ENCODE data around the gene SMG6. TPM values are rescaled to one million over a fixed set of nuclear protein-coding genes. Genes with fewer than 3 reads are reported as not detected.

SMG6 gene
- total RNA-seq, 2 donors from 2014 or later: 48.3 to 51.6 TPM

- H3K27me3 Mint-ChIP-seq: no peaks in the 10 kb centered on the region
- no peaks in the 10 kb centered on the region for H3K36me3 Mint-ChIP-seq (ENCODE audit: low read depth)
- no peaks in the 10 kb centered on the region for H3K9me3 ChIP-seq (ENCODE audit: control insufficient read depth, low read length, poor library complexity, severe bottlenecking)
- H3K4me3 Mint-ChIP-seq: peak overlapping the region; percentile 73
- peak overlapping the region; percentile 49 for H3K27ac Mint-ChIP-seq
- peak; percentile 71 for ATAC-seq
- DNase-seq: peak; percentile 86 to 92 (median 91)
- peaks cover 23% of the 10 kb centered on the region for H3K4me1 Mint-ChIP-seq
Observed at GRCh38 chr17:2049333-2050299, 254.0 kb downstream of the SMG6 start.

- no peak for ATAC-seq
- no peaks in the 10 kb centered on the region for H3K9me3 ChIP-seq (ENCODE audit: control insufficient read depth, low read length, poor library complexity, severe bottlenecking)
- DNase-seq: no peak
- peaks cover 21% of the 10 kb centered on the region for H3K4me1 Mint-ChIP-seq
- H3K27ac Mint-ChIP-seq: peak overlapping the region; percentile 49
- H3K27me3 Mint-ChIP-seq: no peaks in the 10 kb centered on the region
- H3K36me3 Mint-ChIP-seq (ENCODE audit: low read depth): no peaks in the 10 kb centered on the region
- H3K4me3 Mint-ChIP-seq: peak overlapping the region; percentile 73
Observed at GRCh38 chr17:2048805-2049204, 254.8 kb downstream of the SMG6 start.

GRCh38 chr17:2047590-2047989 is 256.0 kb downstream of the SMG6 start:
- ATAC-seq (no peak), DNase-seq (no peak)
- Mint-ChIP-seq H3K27ac (no peak overlapping the region), H3K27me3 (no peaks in the 10 kb centered on the region), H3K36me3 (ENCODE audit: low read depth) (no peaks in the 10 kb centered on the region), H3K4me3 (no peak overlapping the region), H3K4me1 (peaks cover 21% of the 10 kb centered on the region)
- no peaks in the 10 kb centered on the region for H3K9me3 ChIP-seq (ENCODE audit: control insufficient read depth, low read length, poor library complexity, severe bottlenecking)

GRCh38 chr17:2044263-2044894 is 259.2 kb downstream of the SMG6 start:
- Mint-ChIP-seq H3K4me1 (peaks cover 16% of the 10 kb centered on the region), H3K4me3 (peak overlapping the region; percentile 57), H3K36me3 (ENCODE audit: low read depth) (no peaks in the 10 kb centered on the region), H3K27me3 (no peaks in the 10 kb centered on the region), H3K27ac (peak overlapping the region; percentile 70)
- no peak for ATAC-seq
- no peak for DNase-seq
- H3K9me3 ChIP-seq (ENCODE audit: control insufficient read depth, low read length, poor library complexity, severe bottlenecking): no peaks in the 10 kb centered on the region

- no peaks in the 10 kb centered on the region for H3K36me3 Mint-ChIP-seq (ENCODE audit: low read depth)
- no peaks in the 10 kb centered on the region for H3K27me3 Mint-ChIP-seq
- ATAC-seq (no peak), DNase-seq (no peak)
- H3K4me1 Mint-ChIP-seq: peaks cover 14% of the 10 kb centered on the region
- H3K4me3 Mint-ChIP-seq: no peak overlapping the region
- H3K9me3 ChIP-seq (ENCODE audit: control insufficient read depth, low read length, poor library complexity, severe bottlenecking): no peaks in the 10 kb centered on the region
- H3K27ac Mint-ChIP-seq: peak overlapping the region; percentile 95
Observed at GRCh38 chr17:2043785-2044184, 259.8 kb downstream of the SMG6 start.

- no peak for DNase-seq
- Mint-ChIP-seq H3K4me3 (peak overlapping the region; percentile 94), H3K27me3 (no peaks in the 10 kb centered on the region), H3K36me3 (ENCODE audit: low read depth) (no peaks in the 10 kb centered on the region), H3K4me1 (peaks cover 14% of the 10 kb centered on the region), H3K27ac (peak overlapping the region; percentile 95)
- no peak for ATAC-seq
- H3K9me3 ChIP-seq (ENCODE audit: control insufficient read depth, low read length, poor library complexity, severe bottlenecking): no peaks in the 10 kb centered on the region
Observed at GRCh38 chr17:2042933-2043332, 260.7 kb downstream of the SMG6 start.

GRCh38 chr17:2042390-2042847 is 261.2 kb downstream of the SMG6 start:
- H3K9me3 ChIP-seq (ENCODE audit: control insufficient read depth, low read length, poor library complexity, severe bottlenecking): no peaks in the 10 kb centered on the region
- peaks cover 14% of the 10 kb centered on the region for H3K4me1 Mint-ChIP-seq
- H3K27me3 Mint-ChIP-seq: no peaks in the 10 kb centered on the region
- DNase-seq: no peak
- ATAC-seq: no peak
- H3K36me3 Mint-ChIP-seq (ENCODE audit: low read depth): no peaks in the 10 kb centered on the region
- H3K4me3 Mint-ChIP-seq: peak overlapping the region; percentile 94
- peak overlapping the region; percentile 95 for H3K27ac Mint-ChIP-seq

- H3K27me3 Mint-ChIP-seq: no peaks in the 10 kb centered on the region
- no peaks in the 10 kb centered on the region for H3K9me3 ChIP-seq (ENCODE audit: control insufficient read depth, low read length, poor library complexity, severe bottlenecking)
- peak within 1 kb of the TSS; percentile 94 for H3K4me3 Mint-ChIP-seq
- peak within 1 kb of the TSS; percentile 95 for H3K27ac Mint-ChIP-seq
- H3K4me1 Mint-ChIP-seq: peaks cover 14% of the 10 kb centered on the region
- DNase-seq (peak; percentile 95 to 97 (median 97)), ATAC-seq (peak; percentile 92)
- H3K36me3 Mint-ChIP-seq (ENCODE audit: low read depth): peaks cover 2% of the 10 kb centered on the region
Observed at GRCh38 chr17:2041561-2042389, 261.8 kb downstream of the SMG6 start, which contains the start of gene OVCA2. TSS of gene OVCA2 (plus strand) at chr17:2042022. CDS start at chr17:2042048, 26 bp downstream.

- Mint-ChIP-seq H3K4me3 (peak overlapping the region; percentile 94), H3K27ac (peak overlapping the region; percentile 74), H3K36me3 (ENCODE audit: low read depth) (peaks cover 2% of the 10 kb centered on the region), H3K4me1 (peaks cover 14% of the 10 kb centered on the region), H3K27me3 (no peaks in the 10 kb centered on the region)
- ATAC-seq: no peak
- no peaks in the 10 kb centered on the region for H3K9me3 ChIP-seq (ENCODE audit: control insufficient read depth, low read length, poor library complexity, severe bottlenecking)
- DNase-seq: no peak
Observed at GRCh38 chr17:2040942-2041560, 262.5 kb downstream of the SMG6 start.

GRCh38 chr17:2040219-2040827 is 263.3 kb downstream of the SMG6 start:
- H3K36me3 Mint-ChIP-seq (ENCODE audit: low read depth): peaks cover 2% of the 10 kb centered on the region

GRCh38 chr17:2037155-2037554 is 266.4 kb downstream of the SMG6 start:
- Mint-ChIP-seq H3K4me3 (no peak overlapping the region), H3K27ac (no peak overlapping the region), H3K4me1 (peaks cover 2% of the 10 kb centered on the region), H3K27me3 (no peaks in the 10 kb centered on the region), H3K36me3 (ENCODE audit: low read depth) (peaks cover 2% of the 10 kb centered on the region)
- no peaks in the 10 kb centered on the region for H3K9me3 ChIP-seq (ENCODE audit: control insufficient read depth, low read length, poor library complexity, severe bottlenecking)
- DNase-seq: no peak
- no peak for ATAC-seq

More at GRCh38 chr17:2040219-2040827, 263.3 kb downstream of the SMG6 start:
- H3K4me3 Mint-ChIP-seq: no peak overlapping the region
- H3K27ac Mint-ChIP-seq: peak overlapping the region; percentile 74
- DNase-seq (no peak), ATAC-seq (no peak)
- H3K9me3 ChIP-seq (ENCODE audit: control insufficient read depth, low read length, poor library complexity, severe bottlenecking): no peaks in the 10 kb centered on the region
- H3K27me3 Mint-ChIP-seq: no peaks in the 10 kb centered on the region
- peaks cover 14% of the 10 kb centered on the region for H3K4me1 Mint-ChIP-seq

Measured in T-helper 17 cell (primary cell).